Measurements from ENCODE around the gene PRIM1.
"Not testable (repeated sequence)": the region's sequence is repeated elsewhere in the genome, so short reads cannot be mapped to it uniquely, and the experiment has no call there.

The PRIM1 gene

DNA sequence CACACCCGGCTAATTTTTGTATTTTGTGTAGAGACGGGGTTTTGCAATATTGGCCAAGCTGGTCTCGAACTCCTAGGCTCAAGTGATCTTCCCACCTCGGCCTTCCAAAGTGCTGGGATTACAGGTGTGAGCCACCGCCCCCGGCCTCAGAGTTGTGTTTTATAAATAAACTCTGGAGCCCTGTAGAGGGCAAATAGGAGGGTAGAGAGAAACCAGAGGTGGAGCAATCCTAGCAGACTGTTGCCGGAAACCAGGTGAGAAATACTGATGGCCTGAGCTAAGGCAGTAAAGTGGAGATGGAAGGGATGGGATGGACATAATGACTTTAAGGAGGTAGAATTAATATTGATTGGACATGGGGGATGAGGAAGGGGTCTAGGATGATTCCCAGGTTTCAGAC, 8.3 kb upstream of the PRIM1 start:
- DNase-seq (ENCODE audit: low spot score): no peak

DNA sequence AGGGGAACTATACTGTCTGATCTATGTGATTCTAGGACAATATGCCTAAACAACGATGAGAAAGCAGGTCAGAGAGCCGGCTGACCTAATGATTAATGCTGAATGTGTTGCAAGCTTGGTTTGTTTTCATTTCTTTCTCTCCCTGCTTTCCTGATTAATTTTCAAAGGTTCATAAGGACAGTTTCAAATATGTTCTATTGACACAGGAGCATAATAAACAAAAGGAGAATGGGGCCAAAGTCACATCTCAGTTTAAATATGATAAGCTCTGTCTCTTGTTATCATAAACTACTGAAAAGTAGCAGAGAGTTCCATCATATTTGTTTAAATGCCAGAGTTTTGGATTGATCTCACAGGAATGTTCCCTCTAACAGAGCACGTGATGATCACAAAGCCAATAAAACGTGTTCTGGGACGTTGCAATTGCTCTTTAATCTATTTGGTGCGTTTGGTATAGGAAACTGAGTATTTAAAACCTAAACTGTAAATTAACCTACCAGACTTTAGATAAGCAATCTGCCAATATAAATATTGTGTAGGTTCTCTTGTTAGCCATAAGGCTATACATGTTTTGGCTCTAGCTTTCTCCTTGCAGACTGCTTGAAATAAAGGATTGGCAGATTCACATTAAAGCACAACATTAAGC, 7.3 kb upstream of the PRIM1 start:
- DNase-seq (ENCODE audit: low spot score): no peak

DNA sequence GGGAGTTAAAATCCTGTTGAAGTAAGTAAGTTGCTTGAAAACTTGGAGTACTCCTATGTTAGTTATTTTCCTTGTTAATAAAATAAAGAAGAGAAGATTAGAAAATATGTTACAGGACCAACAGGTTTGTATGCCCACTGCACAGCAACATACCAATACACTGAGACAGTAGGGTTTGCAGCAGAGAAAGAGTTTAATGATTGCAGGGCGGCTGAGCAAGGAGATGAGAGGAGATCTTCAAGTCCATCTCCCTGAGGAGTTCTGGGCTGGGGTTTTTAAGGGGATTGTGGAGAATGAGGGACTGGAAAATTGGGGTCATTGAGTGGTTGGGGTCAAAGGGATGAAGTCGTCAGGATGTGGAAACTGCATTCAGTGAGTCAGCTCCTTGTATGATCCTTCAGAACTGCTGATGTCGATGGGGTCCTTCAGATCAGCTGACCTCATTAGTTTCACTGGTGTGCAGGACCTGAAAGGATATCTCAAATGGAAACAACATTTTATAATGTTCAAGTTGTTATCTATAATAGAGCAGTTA, 6.7 kb upstream of the PRIM1 start:
- no peak for DNase-seq (ENCODE audit: low spot score)

DNA sequence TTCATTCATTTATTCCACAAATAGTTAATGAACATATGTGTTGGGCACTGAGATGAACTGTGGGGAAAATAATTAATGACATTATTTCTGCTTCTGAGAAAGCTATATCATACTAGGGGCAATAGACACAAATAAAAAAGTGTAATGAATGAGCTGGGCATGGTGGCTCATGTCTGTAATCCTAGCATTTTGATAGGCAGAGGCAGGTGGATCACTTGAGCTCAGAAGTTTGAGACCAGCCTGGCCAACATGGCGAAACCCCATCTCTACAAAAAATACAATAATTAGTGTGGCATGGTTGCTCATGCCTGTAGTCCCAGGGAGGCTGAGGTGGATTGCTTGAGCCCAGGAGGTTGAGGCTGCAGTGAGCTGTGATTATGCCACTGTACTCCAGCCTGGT, 5.8 kb upstream of the PRIM1 start:
- DNase-seq (ENCODE audit: low spot score): not testable (repeated sequence)

DNA sequence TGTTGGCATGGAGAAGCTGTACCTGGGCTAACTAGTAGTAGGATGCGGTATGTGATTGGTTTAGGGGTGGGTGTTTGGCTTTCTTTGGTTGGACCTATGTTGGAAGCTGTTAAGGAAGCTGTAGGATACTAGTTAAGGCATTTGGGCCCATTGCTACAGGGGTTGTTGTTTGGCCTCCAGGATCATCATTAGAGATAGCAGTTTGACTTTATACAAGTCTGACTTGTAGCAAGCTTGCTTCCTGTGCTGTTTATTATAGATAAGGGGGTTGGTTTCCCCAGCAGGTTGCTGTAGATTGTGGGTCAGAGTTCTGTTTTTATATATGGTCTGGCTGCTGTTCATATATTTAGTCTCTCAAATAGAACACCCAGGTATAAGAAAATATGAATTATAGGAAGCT, 1.4 kb upstream of the PRIM1 start:
- DNase-seq (ENCODE audit: low spot score): no peak

DNA sequence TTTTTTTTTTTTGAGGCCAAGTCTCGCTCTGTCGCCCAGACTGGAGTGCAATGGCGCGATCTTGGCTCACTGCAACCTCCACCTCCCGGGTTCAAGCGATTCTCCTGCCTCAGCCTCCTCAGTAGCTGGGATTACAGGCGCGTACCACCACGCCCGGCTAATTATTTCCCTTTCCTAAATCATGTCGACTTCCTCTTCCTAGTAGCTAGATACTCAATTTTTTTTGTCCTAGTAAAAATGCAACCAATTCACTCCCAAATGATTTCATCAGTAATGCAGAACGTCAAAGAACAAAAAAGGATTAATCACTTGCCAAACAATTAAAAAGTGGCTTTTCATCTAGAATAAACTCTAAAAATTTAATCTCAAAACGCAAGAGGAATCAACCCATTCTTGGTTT, 1.5 kb downstream of the PRIM1 start:
- not testable (repeated sequence) for DNase-seq (ENCODE audit: low spot score)

DNA sequence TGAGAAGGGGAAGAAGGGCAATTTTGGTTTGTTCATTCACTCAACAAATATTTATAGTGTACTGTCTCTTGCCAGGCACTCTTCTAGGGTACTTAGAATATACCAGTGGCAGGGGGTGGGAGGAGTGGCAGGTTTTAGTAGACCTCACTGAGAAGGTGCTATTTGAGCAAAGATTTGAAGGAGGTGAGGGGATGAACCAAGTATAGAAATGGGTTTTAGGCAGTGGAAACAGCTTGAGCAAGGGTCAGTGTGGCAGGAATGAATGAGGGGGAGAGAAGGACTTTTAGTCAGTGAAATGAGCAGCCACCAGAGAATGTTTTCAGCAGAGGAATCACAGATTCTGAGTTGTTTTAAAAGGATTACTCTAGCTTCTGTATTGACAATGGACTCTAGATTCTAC, 2.3 kb downstream of the PRIM1 start:
- DNase-seq (ENCODE audit: low spot score): no peak

DNA sequence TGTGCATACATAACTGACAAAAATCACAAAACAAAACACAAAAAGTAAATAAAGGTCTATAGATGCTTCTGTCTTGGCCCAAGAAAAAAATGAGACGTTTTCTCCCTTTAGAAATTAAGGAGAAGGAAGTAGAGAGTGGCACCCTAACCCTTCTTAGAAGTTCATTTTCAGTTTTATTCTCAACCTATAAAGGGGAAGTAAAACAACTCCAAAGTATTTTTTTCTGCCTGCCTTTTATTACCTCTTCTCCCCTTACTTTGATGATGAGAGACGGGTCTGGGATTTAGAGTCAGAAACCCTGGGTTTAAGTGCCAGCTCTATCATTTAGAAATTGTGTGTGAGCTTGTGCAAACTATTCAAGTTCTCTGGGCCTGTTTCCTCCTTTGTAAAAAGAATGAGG, 2.8 kb downstream of the PRIM1 start:
- DNase-seq (ENCODE audit: low spot score): peak; percentile 47

DNA sequence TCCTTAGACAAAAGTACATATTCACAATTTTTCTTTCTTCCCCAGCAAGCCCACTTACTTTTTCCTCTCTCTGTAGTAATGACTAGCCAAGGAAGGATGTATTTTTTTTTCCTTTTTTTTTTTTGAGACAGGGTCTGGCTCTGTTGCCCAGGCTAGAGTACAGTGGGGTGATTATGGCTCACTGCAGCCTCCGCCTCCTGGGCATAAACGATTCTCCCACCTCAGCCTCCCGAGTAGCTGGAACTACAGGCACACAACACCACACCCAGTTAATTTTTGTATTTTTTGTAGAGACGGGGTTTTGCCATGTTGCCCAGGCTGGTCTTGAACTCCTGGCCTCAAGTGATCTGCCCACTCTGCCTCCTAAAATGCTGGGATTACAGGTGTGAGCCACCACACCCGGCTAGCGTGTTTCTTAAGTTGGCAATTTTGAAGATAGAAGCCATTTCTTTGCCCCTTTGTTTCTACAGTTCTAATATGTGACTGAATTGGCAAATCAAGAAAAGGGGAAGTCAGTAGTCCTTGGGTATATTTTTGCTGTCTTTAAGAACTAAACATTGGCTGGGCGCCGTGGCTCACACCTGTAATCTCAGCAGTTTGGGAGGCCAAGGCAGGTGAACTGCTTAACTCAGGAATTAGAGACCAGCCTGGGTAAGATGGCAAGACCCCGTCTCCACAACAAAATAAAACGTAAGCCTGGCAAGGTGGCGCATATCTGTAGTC, 23.8 kb downstream of the PRIM1 start:
- no peak for DNase-seq (ENCODE audit: low spot score)

DNA sequence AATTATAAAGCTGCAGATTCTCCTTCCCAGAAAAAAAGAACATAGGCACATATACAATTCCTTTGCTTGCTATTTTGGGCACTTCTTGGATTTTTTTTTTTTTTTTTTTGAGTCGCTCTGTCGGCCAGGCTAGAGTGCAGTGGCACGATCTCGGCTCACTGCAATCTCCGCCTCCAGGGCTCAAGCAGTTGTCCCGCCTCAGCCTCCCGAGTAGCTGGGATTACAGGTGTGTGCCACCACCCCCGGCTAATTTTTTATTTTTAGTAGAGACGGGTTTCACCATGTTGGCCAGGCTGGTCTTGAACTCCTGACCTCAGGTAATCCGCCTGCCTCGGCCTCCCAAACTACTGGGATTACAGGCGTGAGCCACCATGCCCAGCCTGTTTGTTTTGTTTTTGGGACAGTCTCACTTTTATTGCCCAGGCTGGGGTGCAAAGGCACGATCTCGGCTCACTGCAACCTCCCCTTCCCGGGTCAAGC, 25.9 kb downstream of the PRIM1 start:
- not testable (repeated sequence) for DNase-seq (ENCODE audit: low spot score)

DNA sequence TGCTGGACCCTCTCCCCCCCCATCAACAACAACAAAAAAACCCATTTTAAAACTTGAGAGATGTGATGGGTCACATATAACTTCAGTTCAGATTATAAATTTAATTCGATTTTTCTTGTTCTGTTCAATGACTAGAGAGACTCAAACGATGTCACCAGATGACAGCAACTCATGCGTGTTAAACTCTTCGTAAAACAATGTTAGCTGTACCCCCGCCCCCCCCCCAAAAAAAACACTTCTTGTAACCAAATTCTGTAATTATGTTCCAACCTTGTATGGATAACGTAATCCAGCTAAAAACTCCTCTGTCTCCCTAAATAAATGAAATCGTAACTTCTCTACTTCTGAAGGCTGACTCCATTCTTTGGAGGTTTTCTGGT, 26.4 kb downstream of the PRIM1 start:
- no peak for DNase-seq (ENCODE audit: low spot score)

DNA sequence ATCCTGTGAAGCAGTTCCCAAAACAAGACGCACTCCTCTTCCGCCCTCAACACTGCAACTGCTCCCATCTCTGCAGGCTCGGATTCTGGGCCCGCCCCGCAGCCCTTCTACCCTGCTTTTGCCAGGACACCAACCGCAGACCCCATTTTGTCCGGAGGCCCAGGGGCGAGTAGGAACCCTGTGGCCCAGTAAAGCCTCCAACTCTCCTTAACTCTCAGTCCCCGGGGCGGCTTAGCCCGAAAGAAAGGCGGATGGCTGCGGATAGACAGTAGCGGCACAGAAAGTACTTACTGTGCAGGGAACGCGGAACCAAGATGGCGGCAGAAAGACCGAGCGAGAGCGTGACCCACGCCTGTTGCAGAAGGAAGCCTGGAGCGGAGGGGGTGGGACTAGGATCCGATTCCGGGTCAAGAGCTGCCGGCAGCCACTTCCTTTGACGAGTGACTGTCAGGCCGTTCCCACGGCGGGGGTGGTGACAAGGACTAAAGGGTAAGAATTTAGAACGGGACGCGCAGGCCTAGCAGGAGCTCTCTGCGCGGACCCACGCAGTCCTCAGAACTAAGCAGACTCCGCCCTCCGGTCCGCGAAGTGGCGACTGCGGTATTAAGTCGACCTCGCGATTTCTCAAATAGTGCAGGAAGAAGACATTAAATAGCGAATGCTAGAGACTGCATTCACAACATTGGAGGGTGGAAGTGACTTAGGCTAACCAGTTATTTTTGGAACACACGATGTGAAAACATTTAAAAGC, 27.0 kb downstream of the PRIM1 start, which contains the start of gene NACA:
TSS of gene NACA (minus strand) at position 328 of the 751 bp plus-strand sequence. CDS start 778 bp downstream, outside the sequence.
- peak; percentile 99 for DNase-seq (ENCODE audit: low spot score)

DNA sequence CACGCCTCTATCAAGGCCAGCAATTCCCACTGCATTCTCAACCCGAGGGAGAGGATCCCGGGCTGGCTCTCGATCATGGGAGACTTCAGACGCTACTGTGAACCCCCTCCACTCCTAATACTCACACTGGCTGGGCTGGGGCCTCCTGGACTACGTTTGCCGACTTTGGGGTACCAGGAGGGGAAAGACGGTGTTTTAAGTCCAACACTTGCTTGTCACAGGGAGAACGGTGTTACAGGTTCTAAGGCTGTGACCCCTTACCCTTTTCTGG, 27.5 kb downstream of the PRIM1 start:
- no peak for DNase-seq (ENCODE audit: low spot score)

DNA sequence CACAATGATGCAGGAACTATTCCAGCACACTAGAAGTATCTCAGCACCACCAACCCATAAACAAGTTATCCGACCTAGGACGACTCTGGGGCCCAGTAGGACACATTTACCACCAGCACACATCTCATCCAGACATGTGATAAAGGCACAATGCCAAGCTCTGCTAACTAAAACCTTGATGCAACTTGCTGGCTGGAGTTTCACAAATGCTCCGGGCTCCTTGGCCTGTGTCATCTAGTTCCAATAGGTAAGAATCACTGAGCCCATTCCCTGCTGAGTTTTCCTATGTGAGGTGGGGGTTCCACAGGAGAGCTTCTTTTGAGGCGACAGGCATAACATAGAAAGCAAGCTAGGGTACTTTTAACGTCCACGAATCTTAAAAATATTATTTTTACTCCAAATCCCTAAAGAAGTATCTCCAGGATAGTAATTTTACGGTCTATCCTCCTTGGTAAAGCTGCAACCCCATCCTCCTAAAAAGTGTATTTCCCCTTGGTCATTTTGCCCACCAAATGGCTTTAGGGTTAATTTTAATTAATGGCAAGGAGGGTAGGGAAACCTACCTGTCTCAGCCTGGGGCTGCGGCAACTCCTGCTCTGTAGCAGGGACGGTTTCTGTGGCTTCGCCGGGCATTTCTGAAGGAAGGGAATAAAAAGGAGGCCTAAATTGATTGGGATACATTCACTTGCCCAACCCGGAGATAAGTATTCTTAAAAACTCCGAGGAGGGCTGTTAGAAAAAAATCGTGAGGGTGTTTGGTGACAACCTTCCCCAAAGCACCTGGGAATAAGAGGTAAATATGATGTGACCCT, 28.0 kb downstream of the PRIM1 start:
- DNase-seq (ENCODE audit: low spot score): peak; percentile 52

DNA sequence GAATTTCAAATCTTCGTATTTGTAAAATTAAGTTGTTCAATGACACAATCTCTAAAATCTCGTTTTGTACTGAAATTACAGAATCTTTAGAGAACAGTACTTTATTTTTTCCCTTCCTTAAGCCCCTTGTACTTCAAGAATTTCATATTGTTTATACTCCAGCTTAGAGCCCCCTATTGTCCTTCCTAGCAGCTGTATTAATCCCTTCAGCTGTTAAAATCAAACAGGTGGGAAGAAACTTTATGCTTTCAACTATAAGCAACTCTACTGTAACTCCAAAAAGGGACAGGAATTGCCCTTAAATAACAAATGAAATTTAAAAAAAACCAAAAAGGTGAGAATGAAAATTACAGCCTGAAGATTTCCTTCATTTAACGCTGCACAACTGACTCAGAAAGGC, 28.8 kb downstream of the PRIM1 start:
- no peak for DNase-seq (ENCODE audit: low spot score)

DNA sequence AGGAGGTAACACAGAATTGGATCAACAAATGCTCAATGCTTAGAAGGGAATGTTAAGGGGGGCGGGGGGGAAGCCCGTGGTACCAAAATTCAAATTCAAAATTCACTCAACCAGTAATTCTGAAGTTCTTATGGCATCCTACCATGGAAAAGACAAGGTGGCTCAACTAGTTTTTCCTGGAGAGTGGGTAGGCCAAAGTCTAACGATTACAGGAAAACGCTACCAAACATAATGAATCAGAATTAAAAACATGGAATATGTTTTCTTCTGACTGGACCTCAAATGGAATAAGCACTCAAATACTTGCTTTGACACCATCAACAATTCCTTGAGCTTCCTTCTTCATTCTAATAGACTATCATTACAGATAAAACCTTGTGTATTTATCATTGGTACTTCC, 29.3 kb downstream of the PRIM1 start:
- no peak for DNase-seq (ENCODE audit: low spot score)

DNA sequence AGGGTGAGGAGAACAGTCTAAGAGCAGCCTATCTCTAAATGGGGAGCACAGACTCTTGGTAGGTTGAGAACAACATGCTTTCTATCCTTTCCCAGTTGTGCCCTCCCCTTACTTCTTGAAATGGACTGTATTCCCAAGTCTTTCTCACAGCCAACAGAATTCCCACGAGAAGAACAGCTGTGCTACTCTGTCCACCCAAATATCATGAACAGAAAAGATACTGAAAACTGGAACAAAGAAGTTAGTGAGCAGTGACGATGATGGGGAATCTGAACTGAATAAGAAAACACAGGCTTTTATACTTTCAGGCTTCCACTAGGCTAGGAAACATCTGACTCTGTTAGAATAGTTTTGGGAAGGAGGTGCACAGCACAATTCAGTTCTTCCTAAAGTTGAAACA, 30.4 kb downstream of the PRIM1 start:
- no peak for DNase-seq (ENCODE audit: low spot score)

DNA sequence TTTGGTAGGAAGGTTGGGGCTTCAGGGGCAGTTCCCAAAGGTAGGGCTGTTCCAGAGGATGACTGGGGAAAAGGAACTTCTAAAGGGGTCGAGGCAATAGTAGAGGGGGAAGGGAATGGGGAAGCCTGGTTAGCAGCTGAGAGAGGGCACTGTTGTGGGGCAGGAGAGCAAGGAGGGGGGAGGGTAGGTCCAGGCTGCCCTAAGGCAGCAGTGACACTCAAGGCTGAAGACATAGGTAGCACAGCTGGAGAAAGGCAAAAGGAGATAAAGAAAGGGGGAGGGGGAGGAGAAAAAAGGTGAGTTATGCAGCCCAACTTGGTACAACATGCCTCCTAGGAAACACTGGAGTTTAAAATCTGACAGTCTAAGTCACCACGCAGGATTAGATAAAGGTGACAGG, 30.9 kb downstream of the PRIM1 start:
- DNase-seq (ENCODE audit: low spot score): no peak

DNA sequence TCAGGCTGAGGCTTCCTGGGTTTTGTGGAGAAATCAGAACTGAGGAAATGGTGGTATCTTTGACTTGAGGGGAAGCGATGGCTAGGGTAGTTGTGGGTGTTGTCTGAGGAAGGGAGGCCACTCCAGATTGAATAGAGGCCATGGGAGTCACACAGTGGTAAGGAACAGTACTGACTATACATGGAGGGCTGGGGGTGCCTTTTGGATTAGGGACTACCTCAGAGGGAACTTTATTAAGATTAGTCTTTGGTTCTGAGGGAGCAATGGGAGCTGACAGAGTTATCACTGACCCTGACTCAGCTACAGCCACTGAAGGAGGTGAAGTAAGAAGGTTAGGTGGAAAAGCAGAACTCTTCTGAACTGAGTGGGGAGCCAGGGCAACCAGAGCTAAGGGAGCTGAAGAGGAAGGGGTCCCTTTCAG, 31.4 kb downstream of the PRIM1 start:
- DNase-seq (ENCODE audit: low spot score): no peak

DNA sequence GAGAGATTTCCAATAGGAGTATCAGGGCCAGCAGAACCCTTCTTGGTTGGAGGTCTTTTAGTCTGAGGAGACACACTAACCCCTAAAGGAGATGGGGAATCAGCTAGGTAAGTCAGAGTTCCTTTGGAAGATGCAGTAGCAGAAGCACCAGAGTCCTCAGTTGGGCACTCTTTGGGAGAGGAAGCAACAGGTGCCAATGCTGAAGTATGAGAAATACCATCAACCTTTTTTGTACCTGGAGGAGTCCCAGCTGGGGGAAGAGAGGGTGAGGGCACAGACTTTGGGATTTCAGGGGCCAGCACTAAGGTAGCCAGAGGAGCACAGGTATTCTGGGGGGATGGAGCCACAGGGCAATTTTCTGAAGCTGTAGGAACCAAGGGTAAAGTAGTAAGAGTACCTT, 33.1 kb downstream of the PRIM1 start:
- peak; percentile 22 for DNase-seq (ENCODE audit: low spot score)

DNA sequence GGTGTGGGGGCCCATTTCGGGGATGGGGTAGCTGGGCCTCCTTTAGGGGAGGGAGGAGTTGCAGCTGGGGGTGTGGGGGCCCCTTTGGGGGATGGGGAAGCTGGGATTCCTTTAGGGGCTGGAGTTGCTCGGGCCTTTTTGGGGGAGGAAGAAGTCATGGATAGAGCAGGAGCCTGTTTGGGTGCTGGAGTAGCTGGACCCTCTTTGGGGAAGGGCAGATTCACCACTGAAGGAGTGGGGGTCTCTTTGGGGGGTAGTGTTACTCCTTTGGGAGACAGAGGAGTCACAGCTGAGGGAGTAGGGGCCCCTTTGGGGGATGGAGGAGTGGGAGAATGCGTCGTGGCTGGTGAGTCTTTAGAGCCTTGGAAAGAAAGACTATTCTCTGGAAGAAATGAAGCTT, 33.5 kb downstream of the PRIM1 start:
- no peak for DNase-seq (ENCODE audit: low spot score)

DNA sequence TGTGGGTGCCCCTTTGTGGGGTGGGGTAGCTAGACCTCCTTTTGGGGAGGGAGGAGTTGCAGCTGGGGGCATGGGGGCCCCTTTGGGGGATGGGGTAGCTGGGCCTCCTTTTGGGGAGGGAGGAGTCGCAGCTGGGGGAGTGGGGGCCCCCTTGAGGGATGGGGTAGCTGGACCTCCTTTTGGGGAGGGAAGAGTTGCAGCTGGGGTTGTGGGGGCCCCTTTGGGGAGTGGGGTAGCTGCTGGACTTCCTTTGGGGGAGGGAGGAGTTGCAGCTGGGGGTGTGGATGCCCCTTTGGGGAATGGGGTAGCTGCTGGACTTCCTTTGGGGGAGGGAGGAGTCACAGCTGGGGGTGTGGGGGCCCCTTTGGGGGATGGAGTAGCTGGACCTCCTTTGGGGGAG, 34.0 kb downstream of the PRIM1 start:
- DNase-seq (ENCODE audit: low spot score): no peak
